GM12801 (cell line): ENCODE results near the gene CES2.

Experiments used
- TF ChIP-seq, protein P1 (sequence below): IDR thresholded peaks from one replicate; pipeline ENCODE4 v1.5.1; 2011; ENCODE audit warnings: control low read depth; ENCODE audit not compliant: insufficient read length; ENCODE audit errors: extremely low read depth

The CES2 gene

DNA sequence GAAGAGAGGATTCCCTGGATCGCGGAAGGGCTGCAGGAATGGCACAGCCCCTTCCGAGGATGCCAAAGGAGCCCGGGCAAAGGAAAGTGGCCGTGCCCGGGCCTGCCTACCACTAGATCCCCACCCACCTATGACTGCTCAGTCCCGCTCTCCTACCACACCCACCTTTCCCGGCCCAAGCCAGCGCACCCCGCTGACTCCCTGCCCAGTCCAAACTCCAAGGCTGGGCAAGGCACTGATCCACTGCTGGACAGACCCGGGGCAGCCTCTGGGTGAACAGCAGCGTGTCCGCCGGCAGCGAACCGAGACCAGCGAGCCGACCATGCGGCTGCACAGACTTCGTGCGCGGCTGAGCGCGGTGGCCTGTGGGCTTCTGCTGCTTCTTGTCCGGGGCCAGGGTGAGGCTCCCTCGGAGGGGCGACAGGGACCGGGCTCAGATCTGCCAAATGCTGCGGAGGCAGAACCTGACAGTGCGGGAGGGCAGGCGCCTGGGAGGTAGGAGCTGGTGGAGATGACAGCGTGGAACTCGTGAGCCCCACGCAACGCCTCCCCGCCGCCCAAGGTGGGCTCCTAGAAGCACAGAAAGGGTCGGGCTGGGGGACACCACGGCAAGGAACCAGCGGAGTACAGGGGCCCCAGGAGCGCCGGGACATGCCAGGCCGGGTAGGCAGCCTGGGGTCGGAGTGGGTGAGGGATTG lies at the start of gene CES2:
TSS of gene CES2 (plus strand) at position 203 of the 698 bp plus-strand sequence. CDS start at position 323, 120 bp downstream.
- TF ChIP-seq, protein P1, sequence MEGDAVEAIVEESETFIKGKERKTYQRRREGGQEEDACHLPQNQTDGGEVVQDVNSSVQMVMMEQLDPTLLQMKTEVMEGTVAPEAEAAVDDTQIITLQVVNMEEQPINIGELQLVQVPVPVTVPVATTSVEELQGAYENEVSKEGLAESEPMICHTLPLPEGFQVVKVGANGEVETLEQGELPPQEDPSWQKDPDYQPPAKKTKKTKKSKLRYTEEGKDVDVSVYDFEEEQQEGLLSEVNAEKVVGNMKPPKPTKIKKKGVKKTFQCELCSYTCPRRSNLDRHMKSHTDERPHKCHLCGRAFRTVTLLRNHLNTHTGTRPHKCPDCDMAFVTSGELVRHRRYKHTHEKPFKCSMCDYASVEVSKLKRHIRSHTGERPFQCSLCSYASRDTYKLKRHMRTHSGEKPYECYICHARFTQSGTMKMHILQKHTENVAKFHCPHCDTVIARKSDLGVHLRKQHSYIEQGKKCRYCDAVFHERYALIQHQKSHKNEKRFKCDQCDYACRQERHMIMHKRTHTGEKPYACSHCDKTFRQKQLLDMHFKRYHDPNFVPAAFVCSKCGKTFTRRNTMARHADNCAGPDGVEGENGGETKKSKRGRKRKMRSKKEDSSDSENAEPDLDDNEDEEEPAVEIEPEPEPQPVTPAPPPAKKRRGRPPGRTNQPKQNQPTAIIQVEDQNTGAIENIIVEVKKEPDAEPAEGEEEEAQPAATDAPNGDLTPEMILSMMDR, result no peak

DNA sequence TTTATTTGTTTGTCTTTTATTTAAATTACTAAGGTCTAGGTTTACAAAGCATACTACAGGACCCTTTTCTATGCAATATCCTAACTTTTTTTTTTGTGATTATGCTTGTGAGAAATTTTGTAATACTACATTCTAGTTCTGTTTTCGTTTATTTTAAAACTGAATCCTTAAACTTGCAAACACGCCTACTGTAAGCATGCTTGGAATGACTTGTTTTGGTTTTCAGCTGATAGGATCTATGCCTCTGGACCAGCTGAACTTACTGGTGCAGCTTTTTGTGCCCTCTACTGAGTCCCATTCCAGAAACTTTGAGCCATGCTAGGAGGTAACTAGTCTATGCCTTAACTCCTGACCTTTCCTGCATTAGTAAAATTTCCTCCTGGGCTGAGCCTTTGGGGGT lies 49.0 kb upstream of the CES2 start:
- TF ChIP-seq, protein P1, result no peak

GRCh38 chr16:66886914-66887313 lies 48.4 kb upstream of the CES2 start:
- TF ChIP-seq, protein P1, result no peak

DNA sequence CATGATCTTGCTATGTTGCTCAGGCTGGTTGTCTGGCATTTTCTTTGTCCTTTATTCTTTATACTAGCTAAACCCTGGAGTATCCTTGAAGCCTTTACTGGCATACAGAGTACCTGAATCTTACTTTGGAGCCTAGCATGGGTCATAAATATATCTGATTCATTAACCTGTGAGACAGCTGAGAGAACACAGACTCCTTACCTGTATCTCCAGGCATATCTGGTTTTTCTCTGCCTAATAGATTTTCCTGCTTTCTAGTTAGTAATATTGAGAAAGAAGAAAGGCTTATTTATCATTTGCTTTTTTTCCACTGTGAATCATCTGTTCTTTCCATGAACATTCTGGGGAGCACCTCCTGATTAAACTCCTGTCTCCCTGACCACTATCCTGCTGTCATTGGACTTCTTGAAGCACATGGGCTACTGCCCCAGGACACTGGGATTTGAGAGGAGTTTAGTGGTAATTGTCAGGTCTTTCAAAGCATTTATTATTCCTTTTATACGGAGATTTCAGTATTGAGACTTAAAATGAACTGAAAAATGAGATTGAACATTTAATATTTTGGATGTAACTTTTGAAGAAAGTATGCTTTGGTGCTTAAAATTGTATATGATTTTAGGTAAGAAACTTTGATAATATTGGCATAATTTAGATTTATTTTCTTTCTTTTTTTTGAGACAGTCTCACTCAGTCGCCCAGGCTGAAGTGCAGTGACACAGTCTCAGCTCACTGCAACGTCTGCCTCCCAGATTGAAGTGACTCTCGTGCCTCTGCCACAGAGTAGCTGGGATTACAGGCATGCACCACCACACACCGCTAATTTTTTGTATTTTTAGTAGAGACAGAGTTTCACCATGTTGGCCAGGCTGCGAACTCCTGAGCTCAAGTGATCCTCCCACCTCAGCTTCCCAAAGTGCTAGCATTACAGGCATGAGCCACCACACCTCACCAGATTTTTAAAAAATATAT lies 46.4 kb upstream of the CES2 start:
- TF ChIP-seq, protein P1, result no peak

DNA sequence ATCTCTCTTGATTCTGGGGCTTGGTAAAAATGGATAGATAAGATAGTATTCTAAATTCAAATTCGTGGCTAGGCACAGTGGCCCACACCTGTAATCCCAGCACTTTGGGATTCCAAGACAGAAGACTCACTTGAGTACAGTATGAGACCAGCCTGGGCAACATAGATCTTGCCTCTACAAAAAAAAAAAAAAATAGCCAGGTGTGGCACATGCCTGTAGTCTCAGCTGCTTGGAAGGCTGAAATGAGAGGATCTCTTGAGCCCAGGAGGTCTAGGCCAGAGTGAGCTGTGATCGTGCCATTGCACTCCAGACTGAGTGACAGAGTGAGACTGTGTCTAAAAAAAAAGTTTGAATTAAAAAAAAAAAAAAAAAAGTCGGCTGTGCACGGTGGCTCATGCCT lies 45.7 kb upstream of the CES2 start:
- TF ChIP-seq, protein P1, result no peak

DNA sequence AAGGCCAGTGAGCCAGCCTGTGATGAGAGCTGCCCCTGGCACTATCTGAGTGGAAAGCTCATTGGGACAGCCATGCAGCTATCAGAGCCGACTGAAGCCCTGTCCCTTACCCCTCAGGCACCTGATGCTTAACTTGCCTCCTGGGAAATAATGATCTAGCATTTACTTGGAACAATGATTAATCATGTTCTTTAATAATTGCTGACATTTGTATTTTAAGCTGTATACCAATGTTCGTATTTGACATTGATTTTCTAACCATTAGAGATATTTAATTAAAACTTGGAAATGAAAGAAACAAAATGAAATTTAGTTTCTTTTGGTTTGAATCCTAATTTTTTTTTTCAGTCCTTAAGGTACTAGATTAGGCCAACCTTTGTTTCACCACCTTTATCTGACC lies 44.5 kb upstream of the CES2 start:
- TF ChIP-seq, protein P1, result no peak

- TF ChIP-seq, protein P1, result no peak
These were observed 44.0 kb upstream of the CES2 start for GRCh38 chr16:66891360-66891759.
